ENCODE results near the gene PDLIM7.

DNA sequence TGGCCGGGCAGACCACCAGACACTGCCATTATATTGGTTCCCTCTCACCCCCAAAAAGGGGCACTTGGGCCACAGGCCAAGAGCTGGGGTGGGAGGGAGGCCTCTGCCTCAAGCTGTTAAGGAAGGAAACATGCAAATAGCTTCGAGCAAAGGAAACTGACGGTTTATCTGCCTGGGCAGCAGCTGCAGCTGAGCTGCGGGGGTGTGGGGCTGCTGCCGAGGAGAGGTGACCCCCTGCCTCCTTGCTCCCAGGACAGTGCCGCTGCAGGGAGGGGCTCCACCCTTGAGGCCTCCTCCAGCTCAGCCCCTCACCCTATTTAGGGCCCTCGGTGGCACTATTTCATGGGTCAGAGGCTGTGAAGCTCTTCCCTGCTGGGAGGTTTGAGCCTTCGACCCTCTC is 11.4 kb upstream of the PDLIM7 start:
- no peak for TF ChIP-seq SIN3A (IDR thresholded peaks at IDR 0.05; ENCODE audit: borderline replicate concordance, insufficient read depth, low read length)
- no peak for TF ChIP-seq POLR2AphosphoS5 (IDR thresholded peaks at IDR 0.05; ENCODE audit: low read depth, low read length)
- no peak for TF ChIP-seq FOXP2 (optimal IDR thresholded peaks at IDR 0.05; ENCODE audit: borderline replicate concordance, extremely low read depth, extremely low read length, insufficient read depth)
- TF ChIP-seq, protein P1, sequence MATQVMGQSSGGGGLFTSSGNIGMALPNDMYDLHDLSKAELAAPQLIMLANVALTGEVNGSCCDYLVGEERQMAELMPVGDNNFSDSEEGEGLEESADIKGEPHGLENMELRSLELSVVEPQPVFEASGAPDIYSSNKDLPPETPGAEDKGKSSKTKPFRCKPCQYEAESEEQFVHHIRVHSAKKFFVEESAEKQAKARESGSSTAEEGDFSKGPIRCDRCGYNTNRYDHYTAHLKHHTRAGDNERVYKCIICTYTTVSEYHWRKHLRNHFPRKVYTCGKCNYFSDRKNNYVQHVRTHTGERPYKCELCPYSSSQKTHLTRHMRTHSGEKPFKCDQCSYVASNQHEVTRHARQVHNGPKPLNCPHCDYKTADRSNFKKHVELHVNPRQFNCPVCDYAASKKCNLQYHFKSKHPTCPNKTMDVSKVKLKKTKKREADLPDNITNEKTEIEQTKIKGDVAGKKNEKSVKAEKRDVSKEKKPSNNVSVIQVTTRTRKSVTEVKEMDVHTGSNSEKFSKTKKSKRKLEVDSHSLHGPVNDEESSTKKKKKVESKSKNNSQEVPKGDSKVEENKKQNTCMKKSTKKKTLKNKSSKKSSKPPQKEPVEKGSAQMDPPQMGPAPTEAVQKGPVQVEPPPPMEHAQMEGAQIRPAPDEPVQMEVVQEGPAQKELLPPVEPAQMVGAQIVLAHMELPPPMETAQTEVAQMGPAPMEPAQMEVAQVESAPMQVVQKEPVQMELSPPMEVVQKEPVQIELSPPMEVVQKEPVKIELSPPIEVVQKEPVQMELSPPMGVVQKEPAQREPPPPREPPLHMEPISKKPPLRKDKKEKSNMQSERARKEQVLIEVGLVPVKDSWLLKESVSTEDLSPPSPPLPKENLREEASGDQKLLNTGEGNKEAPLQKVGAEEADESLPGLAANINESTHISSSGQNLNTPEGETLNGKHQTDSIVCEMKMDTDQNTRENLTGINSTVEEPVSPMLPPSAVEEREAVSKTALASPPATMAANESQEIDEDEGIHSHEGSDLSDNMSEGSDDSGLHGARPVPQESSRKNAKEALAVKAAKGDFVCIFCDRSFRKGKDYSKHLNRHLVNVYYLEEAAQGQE (IDR thresholded peaks at IDR 0.05; ENCODE audit: insufficient read depth in 1 of 2, low read depth in 2 of 2, low read length in 2 of 2) = no peak
- no peak for TF ChIP-seq TAF1 (IDR thresholded peaks at IDR 0.05; ENCODE audit: borderline replicate concordance, insufficient read depth, low read length)

Measured in PFSK-1 (cell line).